Gastroesophageal sphincter (tissue), 2 donors: ENCODE data around the gene GPR84.
"Not testable (repeated sequence)": the region's sequence is repeated elsewhere in the genome, so short reads cannot be mapped to it uniquely, and the experiment has no call there.

ENCODE experiments used
- EP300 ChIP-seq: sonication (generic); formaldehyde crosslinking; IDR thresholded peaks from one replicate; pipeline ENCODE4 v1.6.1; 2017; ENCODE audit warnings: antibody characterized with exemption, mild to moderate bottlenecking
- POLR2A ChIP-seq, 2 donors: fragments of 450-650 bp; IDR thresholded peaks; one replicate each; pipeline ENCODE4 v1.6.1; 2017; ENCODE audit warnings: antibody characterized with exemption in 2 of 2, mild to moderate bottlenecking in 2 of 2, moderate library complexity in 1 of 2

DNA sequence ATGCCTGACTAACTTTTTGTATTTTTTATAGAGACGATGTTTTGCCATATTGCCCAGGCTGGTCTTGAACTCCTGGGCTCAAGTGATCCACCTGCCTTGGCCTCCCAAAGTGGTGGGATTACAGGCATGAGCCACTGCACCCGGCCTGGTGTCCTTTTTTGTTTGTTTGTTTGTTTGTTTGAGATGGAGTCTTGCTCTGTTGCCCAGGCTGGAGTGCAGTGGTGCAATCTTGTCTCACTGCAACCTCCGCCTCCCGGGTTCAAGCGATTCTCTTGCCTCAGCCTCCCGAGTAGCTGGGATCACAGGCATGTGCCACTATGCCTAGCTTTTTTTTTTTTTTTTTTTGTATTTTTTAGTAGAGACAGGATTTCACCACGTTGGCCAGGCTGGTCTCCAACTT is 10.0 kb downstream of the GPR84 start:
- not testable (repeated sequence) for TF ChIP-seq POLR2A (IDR thresholded peaks at IDR 0.05); EP300
